Smooth muscle cell (in vitro differentiated cells): Measurements from ENCODE around the gene CPNE4. TPM values are rescaled to one million over a fixed set of nuclear protein-coding genes. Genes with fewer than 3 reads are reported as not detected.
A peak's percentile ranks its signal among the peaks of the same experiment; 100 is the strongest.

ENCODE experiments used
- DNase-seq: peaks from one replicate; lab custom pipeline; 2025; ENCODE audit not compliant: unreplicated experiment; lab: John Stamatoyannopoulos, UW
- H2AFZ ChIP-seq: fragments of 200-600 bp; sonication (generic); 2 replicates; pipeline ENCODE4 v1.6.0; 2016; ENCODE audit warnings: antibody characterized with exemption, low read depth, mild to moderate bottlenecking
- H3F3A ChIP-seq: fragments of 200-600 bp; sonication (generic); 2 replicates; pipeline ENCODE4 v1.6.0; 2017; ENCODE audit warnings: antibody characterized with exemption, low read depth
- H3K27ac ChIP-seq: fragments of 200-600 bp; sonication (generic); 2 replicates; pipeline ENCODE4 v1.5.1; 2016; ENCODE audit warnings: low read depth, mild to moderate bottlenecking
- H3K27me3 ChIP-seq: fragments of 200-600 bp; sonication (generic); 2 replicates; pipeline ENCODE4 v1.6.1; 2016; ENCODE audit warnings: low read depth, mild to moderate bottlenecking
- H3K36me3 ChIP-seq: fragments of 200-600 bp; sonication (generic); 2 replicates; pipeline ENCODE4 v1.5.1; 2016; ENCODE audit warnings: low read depth
- H3K4me1 ChIP-seq: fragments of 200-600 bp; sonication (generic); 2 replicates; pipeline ENCODE4 v1.5.1; 2016; ENCODE audit warnings: low read depth
- H3K4me2 ChIP-seq: fragments of 200-600 bp; sonication (generic); 2 replicates; pipeline ENCODE4 v1.6.0; 2016; ENCODE audit warnings: mild to moderate bottlenecking
- H3K4me3 ChIP-seq: fragments of 200-600 bp; sonication (generic); 2 replicates; pipeline ENCODE4 v1.5.1; 2016; ENCODE audit warnings: mild to moderate bottlenecking
- H3K79me2 ChIP-seq: fragments of 200-600 bp; sonication (generic); 2 replicates; pipeline ENCODE4 v1.6.0; 2016; ENCODE audit warnings: low read depth, mild to moderate bottlenecking
- H3K9ac ChIP-seq: fragments of 200-600 bp; sonication (generic); 2 replicates; pipeline ENCODE4 v1.6.0; 2016; ENCODE audit warnings: low read depth
- H3K9me3 ChIP-seq: fragments of 200-600 bp; sonication (generic); replicated peaks from 2 replicates; pipeline ENCODE4 v1.5.1; 2016; ENCODE audit warnings: low read depth
- H4K20me1 ChIP-seq: fragments of 200-600 bp; sonication (generic); 2 replicates; pipeline ENCODE4 v1.6.0; 2016; ENCODE audit warnings: low read depth
- WGBS: methylation state at CpG from one replicate; pipeline ENCODE4 v1.1.7; 2016; ENCODE audit warnings: low lambda C conversion rate; 5-methylcytosine and 5-hydroxymethylcytosine counted together
- polyA plus RNA-seq: library from polyadenylated mRNA; unstranded; fragments of >200 nt; fragmentation: Nextera tagmentation; extraction: Ambion mirVana; gene quantifications from 2 replicates; pipeline ENCODE4 v1.2.1, GENCODE V29; 2016
- total RNA-seq: library from RNA; depleted of rRNA; stranded (reverse); fragments of >200 nt; gene quantifications from 2 replicates; pipeline ENCODE4 v1.2.3, GENCODE V29; 2014
- TF ChIP-seq, protein P1 (sequence below): fragments of 200-600 bp; sonication (generic); IDR thresholded peaks from 2 replicates; pipeline ENCODE4 v1.5.1; 2017; ENCODE audit warnings: borderline replicate concordance, mild to moderate bottlenecking, antibody characterized with exemption; ENCODE audit not compliant: insufficient read depth, poor library complexity, severe bottlenecking

Gene CPNE4
- total and polyA plus RNA-seq, 2 experiments from 2014 or later = 0.05 to 1.6 TPM

DNA sequence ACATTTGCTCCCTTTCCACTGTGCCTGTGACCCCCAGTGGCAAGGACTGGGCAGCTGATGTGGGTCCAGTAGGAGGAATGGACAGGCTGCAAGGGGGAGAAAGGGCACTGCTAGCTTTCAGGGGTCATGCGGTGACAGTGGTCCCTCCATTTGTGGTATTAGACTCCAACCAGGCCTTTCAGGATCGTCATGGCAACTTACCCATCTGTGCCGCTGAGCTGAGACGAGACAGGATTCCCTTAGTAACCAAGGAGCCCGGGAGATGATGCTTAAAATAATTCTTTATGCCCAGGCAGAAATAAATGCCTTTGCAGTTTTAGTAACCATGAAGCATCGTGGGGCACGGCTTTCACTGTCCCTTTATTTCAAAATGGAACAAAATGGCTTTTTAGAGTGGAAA lies 516.1 kb downstream of the CPNE4 start:
- Histone ChIP-seq H3F3A (no peaks in the 10 kb centered on the region), H3K4me1 (no peaks in the 10 kb centered on the region), H3K27ac (no peak overlapping the region), H3K9ac (no peak overlapping the region), H4K20me1 (no peaks in the 10 kb centered on the region), H3K27me3 (peaks cover 16% of the 10 kb centered on the region), H3K79me2 (no peaks in the 10 kb centered on the region), H2AFZ (no peak overlapping the region), H3K4me2 (no peak overlapping the region), H3K36me3 (no peaks in the 10 kb centered on the region), H3K4me3 (no peak overlapping the region), H3K9me3 (no peaks in the 10 kb centered on the region)
- no peak for DNase-seq
- TF ChIP-seq, protein P1, sequence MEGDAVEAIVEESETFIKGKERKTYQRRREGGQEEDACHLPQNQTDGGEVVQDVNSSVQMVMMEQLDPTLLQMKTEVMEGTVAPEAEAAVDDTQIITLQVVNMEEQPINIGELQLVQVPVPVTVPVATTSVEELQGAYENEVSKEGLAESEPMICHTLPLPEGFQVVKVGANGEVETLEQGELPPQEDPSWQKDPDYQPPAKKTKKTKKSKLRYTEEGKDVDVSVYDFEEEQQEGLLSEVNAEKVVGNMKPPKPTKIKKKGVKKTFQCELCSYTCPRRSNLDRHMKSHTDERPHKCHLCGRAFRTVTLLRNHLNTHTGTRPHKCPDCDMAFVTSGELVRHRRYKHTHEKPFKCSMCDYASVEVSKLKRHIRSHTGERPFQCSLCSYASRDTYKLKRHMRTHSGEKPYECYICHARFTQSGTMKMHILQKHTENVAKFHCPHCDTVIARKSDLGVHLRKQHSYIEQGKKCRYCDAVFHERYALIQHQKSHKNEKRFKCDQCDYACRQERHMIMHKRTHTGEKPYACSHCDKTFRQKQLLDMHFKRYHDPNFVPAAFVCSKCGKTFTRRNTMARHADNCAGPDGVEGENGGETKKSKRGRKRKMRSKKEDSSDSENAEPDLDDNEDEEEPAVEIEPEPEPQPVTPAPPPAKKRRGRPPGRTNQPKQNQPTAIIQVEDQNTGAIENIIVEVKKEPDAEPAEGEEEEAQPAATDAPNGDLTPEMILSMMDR = no peak
- 87% methylated on average over 7 of the region's 7 CpGs for WGBS

DNA sequence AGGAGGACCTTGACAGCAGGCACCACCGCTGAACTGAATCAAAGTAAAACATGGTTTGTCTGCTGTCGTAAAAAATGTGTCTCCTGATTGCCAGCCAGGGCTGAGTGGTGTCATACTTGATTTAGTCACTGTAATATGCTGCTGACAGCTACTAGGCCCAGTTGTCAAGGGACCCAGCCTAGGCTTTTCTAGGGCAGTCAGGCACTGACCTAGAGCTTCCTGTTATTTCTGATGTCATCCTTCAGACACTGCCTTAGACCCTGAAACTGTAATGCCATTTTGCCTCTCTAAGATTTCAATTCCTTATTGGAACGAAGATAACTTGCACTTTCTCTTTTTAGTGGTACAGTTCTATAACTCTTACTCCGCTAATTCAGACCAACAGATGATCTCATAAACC lies 529.4 kb downstream of the CPNE4 start:
- 74% methylated on average over 4 of the region's 4 CpGs for WGBS
- no peak overlapping the region for H2AFZ ChIP-seq
- H3K9me3 ChIP-seq = no peaks in the 10 kb centered on the region
- H3K4me1 ChIP-seq = peaks cover 9% of the 10 kb centered on the region
- peaks cover 22% of the 10 kb centered on the region for H3K79me2 ChIP-seq
- no peak overlapping the region for H3K4me2 ChIP-seq
- H3K4me3 ChIP-seq = no peak overlapping the region
- H3K9ac ChIP-seq = no peak overlapping the region
- H4K20me1 ChIP-seq = no peaks in the 10 kb centered on the region
- no peaks in the 10 kb centered on the region for H3F3A ChIP-seq
- DNase-seq = no peak
- TF ChIP-seq, protein P1 = no peak
- H3K27me3 ChIP-seq = peaks cover 18% of the 10 kb centered on the region
- no peaks in the 10 kb centered on the region for H3K36me3 ChIP-seq
- H3K27ac ChIP-seq = no peak overlapping the region

DNA sequence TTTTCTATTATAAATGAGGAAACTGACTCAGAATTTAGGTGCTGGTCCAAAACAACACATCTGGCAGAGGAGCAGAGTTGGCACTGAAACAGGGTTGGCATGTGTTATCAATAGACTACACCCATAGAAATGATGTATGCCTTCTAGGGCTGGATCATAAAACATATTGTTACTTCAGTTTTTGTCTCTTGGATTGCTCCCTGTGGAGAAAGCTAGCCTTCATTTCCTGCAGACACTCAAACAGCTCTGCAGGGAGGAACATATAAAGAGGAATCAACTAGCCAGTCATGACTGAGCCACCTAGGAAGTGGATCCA lies 531.5 kb downstream of the CPNE4 start:
- Histone ChIP-seq H3K9ac (peak overlapping the region; percentile 10), H3K27ac (no peak overlapping the region), H3K4me2 (peak overlapping the region; percentile 97), H3K4me1 (peaks cover 9% of the 10 kb centered on the region), H3K9me3 (no peaks in the 10 kb centered on the region), H3K36me3 (peaks cover 6% of the 10 kb centered on the region), H3K27me3 (peaks cover 18% of the 10 kb centered on the region), H2AFZ (peak overlapping the region; percentile 99), H3K79me2 (peaks cover 26% of the 10 kb centered on the region), H3F3A (no peaks in the 10 kb centered on the region), H4K20me1 (no peaks in the 10 kb centered on the region), H3K4me3 (peak overlapping the region; percentile 76)
- TF ChIP-seq, protein P1 = no peak
- no peak for DNase-seq

DNA sequence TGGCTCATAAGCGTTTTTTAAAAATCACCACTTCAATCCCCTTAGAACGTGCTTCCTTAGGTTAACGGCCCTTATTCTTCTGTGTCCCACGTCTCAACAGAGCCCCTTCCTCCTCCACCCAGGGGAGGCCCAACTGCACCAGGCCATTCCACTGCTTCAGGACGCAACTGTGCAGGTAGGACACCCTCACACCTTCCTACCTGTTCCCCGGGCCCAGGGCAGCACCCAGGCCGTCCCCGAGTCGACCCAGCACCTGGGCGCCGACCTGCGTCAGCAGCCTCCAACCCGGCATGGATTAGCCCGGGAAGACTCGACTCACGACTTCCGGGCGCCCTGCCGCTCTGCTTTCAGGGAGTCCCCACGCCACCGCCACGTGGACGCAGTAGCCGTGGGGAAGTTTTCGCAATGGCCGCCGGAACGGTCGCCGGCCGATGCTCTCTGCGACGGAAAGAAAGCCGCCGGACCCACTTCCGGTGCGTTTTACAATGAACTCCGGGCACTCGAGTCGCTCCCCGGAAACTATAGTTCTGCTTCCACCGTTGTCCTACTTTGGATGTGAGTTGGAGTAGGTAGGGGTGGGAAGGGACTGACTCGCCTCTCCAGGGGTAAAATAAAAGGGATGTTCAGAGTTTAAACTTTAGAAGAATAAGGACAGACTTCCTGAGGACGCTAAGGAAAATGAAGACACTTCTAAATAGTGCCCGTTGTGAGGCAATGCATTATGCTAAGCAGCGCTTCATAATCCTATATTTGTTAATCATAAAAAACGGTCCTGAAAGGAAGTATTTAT lies 532.1 kb downstream of the CPNE4 start, which contains the start of gene MRPL3:
TSS of gene MRPL3 (minus strand) at position 442 of the 790 bp plus-strand sequence. CDS start at position 292, 150 bp downstream.
- 7% methylated on average over 47 of the region's 47 CpGs for WGBS
- H4K20me1 ChIP-seq = no peaks in the 10 kb centered on the region
- peak; percentile 59 for DNase-seq

More for the DNA sequence above, 532.1 kb downstream of the CPNE4 start, which contains the start of gene MRPL3:
- TF ChIP-seq, protein P1 = no peak
- H3K27ac ChIP-seq = peak within 1 kb of the TSS; percentile 58
- peak within 1 kb of the TSS; percentile 97 for H3K4me2 ChIP-seq
- H3K4me3 ChIP-seq = peak within 1 kb of the TSS; percentile 76
- no peaks in the 10 kb centered on the region for H3K9me3 ChIP-seq
- peaks cover 26% of the 10 kb centered on the region for H3K79me2 ChIP-seq
- H3K9ac ChIP-seq = peak within 1 kb of the TSS; percentile 89
- H3K36me3 ChIP-seq = peaks cover 10% of the 10 kb centered on the region
- H3F3A ChIP-seq = no peaks in the 10 kb centered on the region
- peaks cover 9% of the 10 kb centered on the region for H3K4me1 ChIP-seq
- peak within 1 kb of the TSS; percentile 99 for H2AFZ ChIP-seq
- peaks cover 18% of the 10 kb centered on the region for H3K27me3 ChIP-seq
